HG03159 (cell line): ENCODE results near the gene FNDC7.
"Not testable (repeated sequence)": the region's sequence is repeated elsewhere in the genome, so short reads cannot be mapped to it uniquely, and the experiment has no call there.

Experiments used
- ATAC-seq: cut with Tn5 transposase; IDR thresholded peaks from one replicate; pipeline ENCODE4 v1.9.1; 2021; ENCODE audit warnings: mild to moderate bottlenecking, moderate library complexity; ENCODE audit not compliant: unreplicated experiment

The FNDC7 gene

DNA sequence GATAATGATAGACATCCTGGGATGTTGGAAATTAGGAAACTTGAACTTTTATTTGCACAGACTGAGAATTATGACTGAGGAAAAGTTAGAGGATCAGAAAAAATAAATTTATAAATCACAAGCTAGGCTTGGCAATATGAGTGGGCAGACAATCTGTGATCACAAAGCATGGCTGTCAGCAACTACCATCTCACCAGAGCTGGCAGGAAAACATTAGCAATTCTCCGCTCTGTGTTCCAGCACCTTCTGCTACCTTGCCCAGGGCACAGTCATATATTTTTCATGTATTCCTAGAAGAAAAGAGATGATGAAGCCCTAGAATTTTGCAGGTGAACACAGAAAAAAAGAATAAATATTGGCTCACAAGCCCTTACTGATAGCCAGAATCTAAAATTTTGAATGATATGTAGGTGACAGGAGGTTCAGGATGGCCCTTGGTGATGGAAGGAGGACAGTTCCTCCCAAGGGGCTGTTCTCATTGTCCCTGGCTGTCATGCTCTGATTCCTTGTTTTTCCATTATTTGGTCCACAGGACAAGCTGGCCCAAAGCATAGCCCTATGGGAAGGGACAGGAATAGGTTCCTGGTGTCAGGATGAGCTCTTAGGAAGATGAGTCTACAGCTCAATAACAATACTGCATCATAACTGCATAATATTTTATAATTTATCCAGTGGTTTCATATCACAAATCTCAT lies 21.6 kb downstream of the FNDC7 start:
- ATAC-seq: no peak

DNA sequence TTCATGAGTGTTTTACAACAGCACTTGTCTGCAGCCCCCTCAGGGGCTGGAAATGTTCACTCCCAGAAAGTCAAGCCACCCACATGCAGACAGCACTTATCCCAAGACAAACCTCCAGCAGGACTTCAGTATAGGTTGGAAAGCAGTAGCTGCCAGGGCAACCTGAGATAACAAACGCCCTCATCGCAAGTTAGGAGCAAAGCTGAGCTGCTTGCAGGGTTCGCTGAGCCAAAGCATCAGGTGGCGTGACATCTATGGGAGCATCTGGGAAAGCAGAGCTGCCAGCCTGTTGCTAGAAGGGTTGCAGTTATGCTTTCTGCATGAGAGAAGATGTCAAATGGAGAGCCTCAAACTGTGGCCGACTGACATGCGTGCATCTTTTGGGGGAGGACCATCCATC lies 29.5 kb downstream of the FNDC7 start:
- ATAC-seq: no peak

DNA sequence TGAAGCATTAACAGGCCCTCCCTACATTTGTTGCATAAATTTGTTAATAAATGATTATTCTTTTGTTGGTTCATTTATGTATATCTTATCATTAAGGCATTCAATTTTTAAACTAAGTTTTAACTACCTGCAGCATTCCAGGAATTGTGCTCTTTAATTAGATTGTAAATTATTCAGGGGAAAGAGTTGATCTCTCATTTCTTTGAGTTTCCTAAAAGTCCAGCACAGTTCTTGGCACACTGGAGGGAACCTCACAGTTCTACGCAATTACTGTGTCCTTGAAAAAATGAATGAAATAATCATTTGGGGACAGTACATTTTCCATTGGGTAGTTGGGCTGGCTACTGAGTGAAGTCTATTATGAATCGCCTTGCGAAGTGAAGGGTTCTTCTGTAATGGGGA lies 33.3 kb downstream of the FNDC7 start:
- ATAC-seq: no peak

DNA sequence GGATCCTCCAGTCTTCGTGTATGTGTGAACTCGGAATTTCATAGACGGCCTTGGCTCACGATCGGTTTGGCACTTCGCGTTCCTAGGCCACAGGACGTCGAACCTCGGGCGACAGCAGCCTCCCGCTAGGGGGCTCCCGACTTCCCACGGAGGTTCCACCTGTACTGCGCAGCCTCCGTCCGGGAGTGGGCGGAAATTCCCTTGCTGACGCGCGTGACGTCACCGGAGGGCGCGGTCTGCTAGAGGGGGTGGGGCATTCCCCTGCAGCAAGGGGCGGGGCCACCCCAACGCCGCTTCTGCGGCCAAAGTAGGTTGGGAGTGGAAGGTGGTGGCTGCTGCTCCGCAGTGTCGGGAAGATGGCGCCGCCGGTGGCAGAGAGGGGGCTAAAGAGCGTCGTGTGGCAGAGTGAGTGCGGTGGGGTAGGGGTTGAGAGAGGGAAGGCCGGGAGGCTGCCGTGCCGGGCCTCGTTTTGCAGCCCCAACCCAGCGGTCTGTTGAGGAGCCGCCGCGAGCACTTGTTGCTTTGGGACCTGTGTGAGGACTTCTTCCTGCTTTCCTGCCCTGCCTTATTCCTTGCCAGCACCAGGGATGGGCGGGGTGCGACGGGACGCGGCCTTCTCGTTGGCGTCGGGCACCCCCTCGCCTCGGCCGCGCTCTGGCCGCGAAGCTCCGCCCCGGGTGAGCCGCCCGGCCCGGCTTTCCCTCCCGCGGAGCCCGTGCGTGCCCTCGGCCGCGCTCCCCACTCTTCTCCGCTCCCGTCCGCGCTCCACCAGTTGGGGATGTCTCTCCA lies 33.9 kb downstream of the FNDC7 start, which contains the start of gene STXBP3:
TSS of gene STXBP3 (plus strand) at position 293 of the 789 bp plus-strand sequence. CDS start at position 357, 64 bp downstream.
- peak; percentile 87 for ATAC-seq

DNA sequence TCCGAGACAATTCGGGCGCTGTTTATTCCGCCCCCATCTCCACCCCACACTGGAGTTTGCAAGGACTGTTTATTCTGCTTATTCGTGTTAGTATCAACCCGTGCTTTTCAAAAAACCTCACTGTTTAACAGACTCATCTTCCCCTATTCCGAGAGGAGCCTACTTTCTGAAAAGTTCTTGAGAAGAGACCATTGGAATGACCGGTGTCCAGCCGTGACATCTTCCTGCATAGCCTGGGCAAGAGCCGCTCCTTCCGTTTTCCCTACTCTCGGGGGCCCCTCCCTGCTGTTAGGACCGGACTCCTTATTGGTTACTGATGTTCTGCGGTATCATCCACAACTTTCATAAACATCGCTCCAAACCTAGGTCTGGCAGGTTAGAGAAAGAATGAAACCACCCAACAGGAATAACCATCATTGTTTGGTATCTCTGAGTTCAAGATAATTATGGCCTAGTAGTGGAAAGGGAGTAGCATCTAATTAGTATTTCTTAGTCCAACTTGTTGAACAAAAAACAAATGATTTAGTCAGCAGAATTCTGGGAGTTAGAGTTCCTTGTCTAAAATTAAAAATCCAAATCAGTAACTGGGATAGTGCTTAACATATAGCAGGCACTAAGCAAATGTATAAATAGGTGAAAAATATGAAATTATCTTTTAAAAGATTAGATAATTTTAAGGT lies 34.6 kb downstream of the FNDC7 start:
- peak; percentile 13 for ATAC-seq

DNA sequence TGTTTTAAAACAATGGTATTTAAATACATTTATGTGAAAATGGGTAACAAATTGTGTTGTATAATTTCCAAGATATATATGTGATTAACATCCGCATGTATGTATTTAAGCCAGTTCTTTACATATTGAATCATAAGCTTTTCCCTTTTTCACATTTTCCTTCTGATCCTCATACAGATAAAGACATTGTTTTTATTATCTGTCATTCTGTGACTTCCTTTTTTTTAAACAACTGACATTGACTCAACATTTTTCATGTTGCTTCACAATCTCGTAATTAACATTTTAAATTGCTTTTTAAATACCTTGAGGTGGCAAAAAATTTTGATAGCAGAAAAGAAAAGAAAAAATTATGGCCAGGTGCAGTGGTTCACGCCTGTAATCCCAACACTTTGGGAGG lies 35.2 kb downstream of the FNDC7 start:
- no peak for ATAC-seq

DNA sequence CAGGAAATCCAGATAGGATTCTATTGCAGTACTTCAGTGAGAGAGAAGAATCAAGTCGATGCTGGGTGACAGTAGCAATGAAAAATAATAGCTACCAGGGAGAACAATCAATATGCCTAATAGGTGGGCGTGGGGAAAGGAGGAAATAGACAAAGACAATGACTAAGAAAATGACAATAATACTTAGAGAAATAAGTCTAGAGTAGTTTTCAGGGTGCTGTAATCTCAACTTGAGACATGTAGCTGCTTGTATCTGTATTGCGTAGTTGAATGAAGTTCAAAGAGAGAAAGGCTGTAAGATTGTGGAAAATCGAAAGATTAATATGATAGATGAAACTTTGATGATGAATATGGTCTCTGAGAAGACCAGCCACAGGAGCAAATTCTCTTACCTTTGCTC lies 36.4 kb downstream of the FNDC7 start:
- no peak for ATAC-seq

DNA sequence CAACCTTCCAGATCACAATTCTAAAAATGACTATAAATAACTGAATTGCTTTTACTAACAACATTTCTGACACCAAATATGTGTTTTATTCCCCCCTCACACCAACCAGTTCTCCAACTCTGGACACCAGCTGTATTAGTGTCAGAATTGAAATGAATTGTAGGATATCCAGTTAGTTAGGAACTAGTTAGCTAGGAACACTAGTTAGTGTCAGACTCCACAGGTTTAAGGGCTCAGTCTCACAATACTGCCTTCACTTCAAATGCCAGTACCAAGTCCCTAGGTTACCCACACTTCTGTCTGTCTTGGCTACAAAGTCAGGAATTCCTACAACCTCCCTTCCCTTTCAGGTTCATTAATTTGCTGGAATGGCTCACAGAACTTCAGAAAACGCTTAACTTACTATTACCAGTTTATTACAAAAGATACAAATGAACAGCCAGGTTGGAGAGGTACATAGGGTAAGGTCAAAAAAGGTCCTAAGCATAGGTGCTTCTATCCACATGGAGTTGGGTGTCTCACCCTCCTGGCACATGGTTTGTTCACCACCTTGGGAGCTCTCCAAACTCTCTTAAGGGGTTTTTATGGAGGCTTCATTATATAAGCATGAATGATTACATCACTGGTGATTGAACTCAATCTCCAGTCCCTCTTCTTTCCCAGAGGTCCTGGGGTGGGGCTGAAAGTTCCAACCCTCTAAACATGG lies 37.9 kb downstream of the FNDC7 start:
- no peak for ATAC-seq

DNA sequence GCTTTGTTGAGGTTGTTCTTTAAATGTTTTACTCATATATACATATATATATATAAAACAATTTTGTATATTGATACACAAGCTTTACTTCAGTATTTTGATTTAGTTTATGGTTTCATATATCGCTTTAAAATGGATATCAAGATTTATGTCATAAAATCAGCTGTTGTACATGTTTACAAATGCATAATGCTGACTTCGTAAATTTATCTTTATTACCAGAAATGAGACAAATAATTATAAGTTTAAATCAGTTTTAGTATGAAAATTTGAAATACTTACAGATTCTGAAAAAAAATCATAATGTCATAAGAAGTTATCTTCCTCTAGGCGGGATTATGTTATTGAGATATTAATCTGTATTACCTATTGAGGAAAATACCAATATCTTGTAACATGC lies 40.7 kb downstream of the FNDC7 start:
- ATAC-seq: no peak

DNA sequence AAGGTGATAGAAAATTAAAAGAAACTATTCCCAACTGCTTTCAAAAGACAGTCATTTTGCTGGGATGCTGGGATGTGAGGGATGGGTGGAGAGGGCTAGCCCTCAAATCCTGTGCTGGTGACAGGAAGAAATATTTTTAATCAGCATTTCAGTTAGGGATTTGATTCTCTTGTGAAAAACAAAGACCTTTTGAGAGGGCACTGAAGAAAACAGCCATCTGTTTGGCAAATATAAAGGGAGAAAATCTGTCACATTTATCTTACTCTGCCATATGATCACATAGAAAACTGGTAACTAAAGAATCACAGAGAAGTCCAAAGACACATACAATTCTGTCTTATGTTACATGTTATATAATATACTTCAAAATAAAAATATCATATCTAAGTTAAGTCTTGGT lies 46.1 kb downstream of the FNDC7 start:
- no peak for ATAC-seq

DNA sequence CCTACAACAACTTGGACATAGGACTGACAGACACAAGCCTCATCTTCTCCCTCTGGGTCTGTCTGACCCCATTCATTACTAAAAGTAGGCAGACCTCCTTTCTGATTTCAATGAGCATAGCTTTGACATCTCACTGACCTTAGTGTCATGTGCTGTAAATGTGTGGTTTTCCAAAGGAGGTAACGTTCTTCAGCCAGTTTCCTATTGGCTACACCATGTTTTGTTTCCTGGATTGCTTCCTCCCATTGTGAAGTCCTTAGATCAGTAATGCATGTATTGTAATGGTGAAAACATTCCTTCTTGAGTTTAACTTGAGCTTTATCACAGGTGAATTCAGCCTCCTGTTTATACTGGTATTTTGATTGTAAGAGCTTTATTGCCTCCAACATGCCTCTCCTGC lies 54.4 kb downstream of the FNDC7 start:
- no peak for ATAC-seq

DNA sequence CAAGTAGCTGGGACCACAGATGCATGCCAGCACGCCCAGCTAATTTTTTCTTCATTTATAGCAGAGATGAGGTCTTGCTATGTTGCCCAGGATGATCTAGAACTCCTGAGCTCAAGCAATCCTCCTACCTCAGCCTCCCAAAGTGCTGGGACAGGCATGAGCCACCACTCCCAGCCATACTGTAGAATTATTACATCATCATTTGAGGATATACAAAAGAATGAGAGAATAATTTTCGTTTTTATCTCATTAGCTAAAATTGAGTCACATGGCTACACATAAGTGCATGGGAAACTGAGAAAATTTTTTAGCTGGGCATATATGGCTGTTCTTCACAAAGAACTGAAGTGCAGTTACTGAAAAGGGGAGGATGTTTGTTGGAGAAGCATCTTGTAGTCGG lies 55.0 kb downstream of the FNDC7 start:
- ATAC-seq: no peak

DNA sequence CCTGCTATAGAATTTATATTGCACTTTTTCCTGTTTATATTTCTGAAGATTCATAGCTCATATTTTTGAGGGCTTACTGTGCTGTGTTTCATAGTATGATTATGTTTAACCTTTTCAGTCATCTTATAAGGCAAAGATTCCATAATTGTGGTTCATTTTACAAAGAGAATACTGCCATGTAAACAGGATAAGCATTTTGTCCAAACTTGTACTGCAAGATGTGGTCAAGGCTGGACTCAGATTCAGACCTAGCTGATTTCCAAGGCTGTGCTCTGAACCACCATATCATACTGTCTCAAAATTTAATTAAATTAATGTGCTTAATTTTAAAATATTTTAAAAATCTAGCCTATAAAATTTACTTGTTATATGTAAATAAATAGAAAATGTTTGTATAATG lies 65.1 kb downstream of the FNDC7 start:
- ATAC-seq: no peak

DNA sequence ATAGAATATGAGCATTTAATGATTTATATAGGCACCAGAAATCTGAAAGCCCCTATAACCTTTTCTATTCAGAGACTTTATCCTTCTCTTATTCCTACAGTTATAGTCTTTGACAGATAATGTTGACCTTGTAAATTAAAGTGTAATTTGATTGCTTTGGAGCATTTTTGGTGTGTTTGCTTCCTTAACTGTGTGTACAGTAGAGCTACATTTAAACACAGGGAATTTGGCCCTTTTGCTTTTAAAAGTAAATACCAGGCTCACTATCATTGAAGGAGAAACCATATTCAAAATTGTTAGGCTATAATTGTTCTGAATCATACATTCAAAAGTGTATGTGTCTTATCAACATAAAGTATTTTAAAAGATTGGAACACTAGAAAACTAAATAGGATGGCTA lies 66.7 kb downstream of the FNDC7 start:
- ATAC-seq: no peak

DNA sequence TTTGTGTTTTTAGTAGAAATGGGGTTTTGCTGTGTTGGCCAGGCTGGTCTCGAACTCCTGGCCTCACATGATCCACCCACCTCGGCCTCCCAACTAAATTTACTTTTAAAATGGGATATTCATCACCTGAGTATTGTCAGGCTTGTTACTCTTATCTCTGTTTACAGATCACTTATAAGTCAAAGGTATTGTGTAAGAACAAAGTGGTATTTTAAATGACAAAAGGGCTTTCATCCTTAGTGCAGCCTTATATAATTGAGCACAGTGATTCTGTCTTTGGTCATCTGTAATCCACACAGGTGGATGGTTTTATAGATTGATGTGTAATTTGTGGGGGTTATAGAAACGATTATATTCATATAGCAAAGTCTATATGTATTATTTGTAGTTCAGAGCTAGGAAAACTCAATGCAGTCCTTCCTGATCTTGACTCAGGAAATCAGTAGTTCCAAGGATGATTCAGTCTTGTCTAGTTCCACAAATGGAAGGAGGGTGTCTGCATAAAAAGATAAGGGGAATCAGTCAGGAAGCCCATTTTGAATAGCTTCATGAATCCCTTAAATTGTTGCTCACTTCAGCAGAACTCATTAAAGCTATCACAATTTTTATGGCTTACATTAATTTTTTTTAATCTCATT lies 68.3 kb downstream of the FNDC7 start:
- no peak for ATAC-seq

DNA sequence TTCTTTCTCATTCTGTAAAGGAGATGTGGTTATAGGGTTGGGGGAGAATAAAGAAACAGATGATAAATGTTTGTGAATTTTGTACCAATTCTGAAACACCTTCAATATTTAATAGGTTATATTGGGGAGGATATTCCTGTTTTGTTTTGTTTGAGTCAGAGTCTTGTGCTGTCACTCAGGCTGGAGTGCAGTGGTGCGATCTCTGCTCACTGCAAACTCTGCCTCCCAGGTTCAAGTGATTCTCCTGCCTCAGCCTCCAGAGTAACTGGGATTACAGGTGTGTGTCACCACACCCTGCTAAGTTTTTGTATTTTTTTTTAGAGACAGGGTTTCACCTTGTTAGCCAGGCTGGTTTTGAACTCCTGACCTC lies 68.9 kb downstream of the FNDC7 start:
- not testable (repeated sequence) for ATAC-seq

DNA sequence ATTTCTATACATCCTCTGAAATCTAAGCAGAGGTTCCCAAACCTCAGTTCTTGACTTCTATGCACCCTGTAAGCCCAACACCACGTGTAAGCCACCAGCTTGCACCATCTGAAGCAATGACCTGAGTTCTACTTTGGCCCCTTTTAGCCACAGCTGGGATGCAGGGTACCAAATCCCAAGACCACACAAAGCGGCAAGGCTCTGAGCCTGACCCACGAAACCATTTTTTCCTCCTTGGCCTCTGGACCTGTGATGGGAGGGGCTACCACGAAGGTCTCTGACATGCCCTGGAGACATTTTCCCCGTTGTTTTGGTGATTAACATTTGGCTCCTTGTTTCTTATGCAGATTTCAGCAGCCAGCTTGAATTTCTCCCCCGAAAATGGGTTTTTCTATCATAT lies 72.6 kb downstream of the FNDC7 start:
- ATAC-seq: no peak

DNA sequence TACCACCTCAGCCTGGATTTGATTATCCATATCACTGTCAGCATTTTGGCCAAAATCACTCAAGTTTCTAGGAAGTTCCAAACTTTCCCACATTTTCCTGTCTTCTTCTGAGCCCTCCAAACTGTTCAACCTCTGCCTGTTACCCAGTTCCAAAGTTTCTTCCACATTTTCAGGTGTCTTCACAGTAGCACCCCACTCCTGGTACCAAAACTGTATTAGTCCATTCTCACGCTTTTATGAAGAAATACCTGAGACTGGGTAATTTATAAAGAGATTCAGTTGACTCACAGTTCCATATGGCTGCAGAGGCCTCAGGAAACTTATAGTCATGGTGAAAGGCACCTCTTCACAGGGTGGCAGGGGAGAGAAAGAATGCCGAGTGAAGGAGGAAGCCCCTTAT lies 73.2 kb downstream of the FNDC7 start:
- ATAC-seq: no peak

DNA sequence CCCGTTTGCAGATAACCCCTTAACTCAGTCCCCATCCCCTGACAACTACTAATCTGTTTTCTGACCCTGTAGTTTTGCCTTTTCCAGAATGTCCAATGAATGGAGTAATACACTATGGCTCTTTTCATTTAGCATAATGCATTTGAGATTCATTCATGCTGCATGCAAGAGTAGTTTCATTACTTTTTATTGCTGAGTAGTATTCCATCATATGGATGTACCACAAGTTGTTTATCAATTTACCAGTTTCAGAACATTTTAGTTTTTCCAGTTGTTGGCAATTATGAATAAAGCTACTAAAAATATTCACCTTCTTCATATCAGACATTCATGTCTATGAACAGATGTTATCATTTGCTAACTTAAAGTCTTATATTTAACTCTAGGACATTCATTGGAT lies 79.1 kb downstream of the FNDC7 start:
- no peak for ATAC-seq
